GM18868 (cell line): ENCODE results near the gene EDA.

Experiments used
- ATAC-seq: cut with Tn5 transposase; IDR thresholded peaks from one replicate; pipeline ENCODE4 v1.9.1; 2021; ENCODE audit warnings: mild to moderate bottlenecking, moderate library complexity; ENCODE audit not compliant: unreplicated experiment

The EDA gene

GRCh38 chrX:70022616-70023015 is 406.7 kb downstream of the EDA start:
- no peak for ATAC-seq

GRCh38 chrX:70025464-70025863 is 409.6 kb downstream of the EDA start:
- ATAC-seq = no peak

GRCh38 chrX:70026112-70026850 is 410.4 kb downstream of the EDA start:
- no peak for ATAC-seq

- no peak for ATAC-seq
Measured at GRCh38 chrX:70026851-70027200, 410.9 kb downstream of the EDA start.

GRCh38 chrX:70029863-70030262 is 413.9 kb downstream of the EDA start:
- ATAC-seq = no peak

GRCh38 chrX:70030301-70030767 is 414.4 kb downstream of the EDA start:
- ATAC-seq = peak; percentile 78

GRCh38 chrX:70032792-70033191 is 416.9 kb downstream of the EDA start:
- no peak for ATAC-seq

- ATAC-seq = peak; percentile 77
Measured at GRCh38 chrX:70033348-70034051, 417.6 kb downstream of the EDA start.

- no peak for ATAC-seq
Measured at GRCh38 chrX:70034646-70035045, 418.7 kb downstream of the EDA start.

- no peak for ATAC-seq
Measured at GRCh38 chrX:70038515-70038914, 422.6 kb downstream of the EDA start.

GRCh38 chrX:70038951-70039350 is 423.0 kb downstream of the EDA start:
- no peak for ATAC-seq

- ATAC-seq = no peak
Measured at GRCh38 chrX:70039758-70040157, 423.8 kb downstream of the EDA start.

GRCh38 chrX:70041993-70042392 is 426.1 kb downstream of the EDA start:
- ATAC-seq = no peak

- ATAC-seq = no peak
Measured at GRCh38 chrX:70042399-70043371, 426.8 kb downstream of the EDA start.

GRCh38 chrX:70043685-70044084 is 427.8 kb downstream of the EDA start:
- ATAC-seq = no peak

GRCh38 chrX:70044541-70045245 is 428.8 kb downstream of the EDA start:
- ATAC-seq = no peak

GRCh38 chrX:70046978-70047377 is 431.1 kb downstream of the EDA start:
- no peak for ATAC-seq

GRCh38 chrX:70049406-70049805 is 433.5 kb downstream of the EDA start:
- ATAC-seq = no peak

GRCh38 chrX:70049925-70050324 is 434.0 kb downstream of the EDA start, which contains the start of gene AWAT2:
Gene AWAT2, minus strand, starts transcription at chrX:70049938. Its CDS starts 6 bp downstream, at chrX:70049932.
- ATAC-seq = no peak

- ATAC-seq = no peak
Measured at GRCh38 chrX:70052895-70053615, 437.1 kb downstream of the EDA start.
